ENCODE data around the gene STK39. TPM values are rescaled to one million over a fixed set of nuclear protein-coding genes. Genes with fewer than 3 reads are reported as not detected.

Gene STK39
- total RNA-seq, 1 donor from 2014 or later: 18.5 TPM

DNA sequence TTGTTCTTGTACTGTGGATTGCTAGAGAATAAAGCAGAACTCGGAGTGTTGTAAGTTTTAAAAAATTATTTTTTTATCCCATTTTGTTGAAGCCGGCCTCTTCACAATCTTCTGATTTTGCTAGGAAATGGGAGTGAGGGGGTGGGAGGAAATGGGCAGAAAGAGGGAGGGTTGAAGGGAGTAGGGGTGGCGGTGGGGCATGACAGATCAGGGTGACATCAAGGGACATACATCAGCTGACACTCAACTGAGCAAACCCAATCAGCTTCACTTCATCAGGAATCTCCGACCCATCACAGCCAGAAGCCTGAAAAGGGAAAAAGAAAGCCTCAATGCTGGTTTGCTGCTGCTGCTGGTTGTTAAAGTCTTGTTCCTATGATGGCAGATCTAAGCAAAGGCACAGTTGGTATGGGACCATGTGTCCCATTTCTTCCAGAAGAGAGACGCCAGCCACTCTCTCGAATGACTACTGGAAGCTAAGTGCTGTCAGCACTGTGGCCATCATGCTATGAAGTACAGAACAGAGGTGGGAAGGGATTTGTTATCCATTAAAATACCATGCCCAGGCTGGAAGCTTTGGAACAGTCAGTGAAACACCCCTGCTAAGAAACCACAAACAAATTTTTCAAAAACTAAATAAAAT, 292.0 kb downstream of the STK39 start:
- Mint-ChIP-seq H3K27ac (no peak overlapping the region), H3K9me3 (peaks cover 4% of the 10 kb centered on the region), H3K4me1 (no peaks in the 10 kb centered on the region), H3K4me3 (no peak overlapping the region), H3K36me3 (ENCODE audit: low read depth) (peaks cover 11% of the 10 kb centered on the region), H3K27me3 (no peaks in the 10 kb centered on the region)
- DNase-seq (no peak), ATAC-seq (ENCODE audit: low read depth) (no peak)
- TF ChIP-seq CTCF (IDR thresholded peaks at IDR 0.05): no peak
- CTCF ChIA-PET: no interaction called here
- POLR2A ChIA-PET: no interaction called here
- intact Hi-C loops (cut with micrococcal nuclease): no loop called here

- POLR2A ChIA-PET: no interaction called here
- no peak overlapping the region for H3K4me3 Mint-ChIP-seq
- ATAC-seq (ENCODE audit: low read depth): no peak
- intact Hi-C loops (cut with micrococcal nuclease): no loop called here
- H3K27me3 Mint-ChIP-seq: no peaks in the 10 kb centered on the region
- no peak for TF ChIP-seq CTCF (IDR thresholded peaks at IDR 0.05)
- DNase-seq: no peak
- H3K9me3 Mint-ChIP-seq: peaks cover 4% of the 10 kb centered on the region
- H3K36me3 Mint-ChIP-seq (ENCODE audit: low read depth): peaks cover 11% of the 10 kb centered on the region
- no peaks in the 10 kb centered on the region for H3K4me1 Mint-ChIP-seq
- no peak overlapping the region for H3K27ac Mint-ChIP-seq
- CTCF ChIA-PET: no interaction called here
Observed at GRCh38 chr2:167954495-167954894, 292.9 kb downstream of the STK39 start.

GRCh38 chr2:167953776-167954175, 293.6 kb downstream of the STK39 start:
- TF ChIP-seq CTCF (IDR thresholded peaks at IDR 0.05): no peak
- H3K4me1 Mint-ChIP-seq: no peaks in the 10 kb centered on the region
- intact Hi-C loops (cut with micrococcal nuclease): no loop called here
- CTCF ChIA-PET: no interaction called here
- peaks cover 11% of the 10 kb centered on the region for H3K36me3 Mint-ChIP-seq (ENCODE audit: low read depth)
- H3K27ac Mint-ChIP-seq: no peak overlapping the region
- no peak overlapping the region for H3K4me3 Mint-ChIP-seq
- no peaks in the 10 kb centered on the region for H3K27me3 Mint-ChIP-seq
- POLR2A ChIA-PET: no interaction called here
- DNase-seq (no peak), ATAC-seq (ENCODE audit: low read depth) (no peak)
- peaks cover 4% of the 10 kb centered on the region for H3K9me3 Mint-ChIP-seq

GRCh38 chr2:167950571-167950970, 296.8 kb downstream of the STK39 start:
- H3K36me3 Mint-ChIP-seq (ENCODE audit: low read depth): peaks cover 11% of the 10 kb centered on the region
- H3K27me3 Mint-ChIP-seq: no peaks in the 10 kb centered on the region
- H3K4me1 Mint-ChIP-seq: no peaks in the 10 kb centered on the region
- TF ChIP-seq CTCF (IDR thresholded peaks at IDR 0.05): no peak
- ChIA-PET POLR2A (no interaction called here), CTCF (no interaction called here)
- no peak overlapping the region for H3K4me3 Mint-ChIP-seq
- no peak overlapping the region for H3K27ac Mint-ChIP-seq
- no peak for DNase-seq
- intact Hi-C loops (cut with micrococcal nuclease): no loop called here
- ATAC-seq (ENCODE audit: low read depth): no peak
- peaks cover 4% of the 10 kb centered on the region for H3K9me3 Mint-ChIP-seq

GRCh38 chr2:167946441-167946841, 301.0 kb downstream of the STK39 start:
- no peaks in the 10 kb centered on the region for H3K27me3 Mint-ChIP-seq
- intact Hi-C loops (cut with micrococcal nuclease): no loop called here
- H3K4me1 Mint-ChIP-seq: no peaks in the 10 kb centered on the region
- H3K9me3 Mint-ChIP-seq: no peaks in the 10 kb centered on the region
- H3K27ac Mint-ChIP-seq: no peak overlapping the region
- TF ChIP-seq CTCF (IDR thresholded peaks at IDR 0.05): no peak
- DNase-seq: no peak
- CTCF ChIA-PET: no interaction called here
- no peaks in the 10 kb centered on the region for H3K36me3 Mint-ChIP-seq (ENCODE audit: low read depth)
- no peak for ATAC-seq (ENCODE audit: low read depth)
- POLR2A ChIA-PET: no interaction called here
- no peak overlapping the region for H3K4me3 Mint-ChIP-seq

Measured in activated B cell treated with CpG ODN at 0.5 μM for 24 hours (primary cell).